BLaER1 (cell line): ENCODE data around the gene CC2D1A.
"Not testable (repeated sequence)": the region's sequence is repeated elsewhere in the genome, so short reads cannot be mapped to it uniquely, and the experiment has no call there.

Experiments used
- H3K27ac ChIP-seq: shearing (Covaris generic); formaldehyde crosslinking; 2 replicates; pipeline ENCODE4 v1.8.1; 2022
- H3K27me3 ChIP-seq: shearing (Covaris generic); formaldehyde crosslinking; 2 replicates; pipeline ENCODE4 v1.8.1; 2022
- H3K36me3 ChIP-seq: shearing (Covaris generic); formaldehyde crosslinking; 2 replicates; pipeline ENCODE4 v1.8.1; 2022
- H3K4me1 ChIP-seq: shearing (Covaris generic); formaldehyde crosslinking; 2 replicates; pipeline ENCODE4 v1.8.1; 2022
- H3K4me2 ChIP-seq: shearing (Covaris generic); formaldehyde crosslinking; 2 replicates; pipeline ENCODE4 v1.8.1; 2022
- H3K4me3 ChIP-seq: shearing (Covaris generic); formaldehyde crosslinking; 2 replicates; pipeline ENCODE4 v1.8.1; 2022
- H3K9ac ChIP-seq: shearing (Covaris generic); formaldehyde crosslinking; 2 replicates; pipeline ENCODE4 v1.8.1; 2022
- H3K9me3 ChIP-seq: shearing (Covaris generic); formaldehyde crosslinking; 2 replicates; pipeline ENCODE4 v1.8.1; 2022
- H4K20me1 ChIP-seq: shearing (Covaris generic); formaldehyde crosslinking; 2 replicates; pipeline ENCODE4 v1.8.1; 2022
- Cebpa-rat ChIP-seq: shearing (Covaris generic); IDR thresholded peaks from 2 replicates; pipeline ENCODE4 v1.8.1; 2022

CC2D1A gene

DNA sequence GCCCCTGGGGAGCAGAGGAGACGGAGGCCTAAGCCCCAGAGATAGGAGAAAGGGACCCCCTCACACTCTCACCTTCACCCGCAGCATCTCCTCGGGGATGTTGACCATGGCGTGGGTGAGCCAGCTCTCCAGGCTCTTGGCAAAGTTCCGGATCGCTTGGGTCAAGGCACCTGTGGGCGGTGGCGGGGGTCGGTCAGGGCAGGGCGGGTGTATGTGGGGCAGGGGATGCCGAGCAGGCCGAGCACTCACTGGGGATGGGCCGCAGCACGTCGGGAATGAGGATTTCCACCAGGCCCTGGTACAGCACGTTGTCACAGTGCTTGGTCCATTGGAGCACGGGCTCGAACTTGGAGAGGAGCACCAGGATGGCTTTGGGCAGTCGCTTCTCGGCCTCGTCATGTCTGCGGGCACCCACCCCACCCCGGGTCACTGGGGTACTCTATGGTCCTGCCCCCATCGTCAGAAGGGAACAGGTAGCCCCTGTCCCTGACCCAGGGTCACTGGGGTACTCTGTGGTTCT, 59.4 kb downstream of the CC2D1A start:
- Histone ChIP-seq H3K9me3 (no peaks in the 10 kb centered on the region), H3K4me1 (no peaks in the 10 kb centered on the region), H4K20me1 (no peaks in the 10 kb centered on the region), H3K9ac (no peak overlapping the region), H3K27me3 (no peaks in the 10 kb centered on the region), H3K36me3 (peaks cover 96% of the 10 kb centered on the region), H3K4me3 (no peak overlapping the region), H3K4me2 (no peak overlapping the region), H3K27ac (no peak overlapping the region)
- TF ChIP-seq Cebpa-rat: no peak

DNA sequence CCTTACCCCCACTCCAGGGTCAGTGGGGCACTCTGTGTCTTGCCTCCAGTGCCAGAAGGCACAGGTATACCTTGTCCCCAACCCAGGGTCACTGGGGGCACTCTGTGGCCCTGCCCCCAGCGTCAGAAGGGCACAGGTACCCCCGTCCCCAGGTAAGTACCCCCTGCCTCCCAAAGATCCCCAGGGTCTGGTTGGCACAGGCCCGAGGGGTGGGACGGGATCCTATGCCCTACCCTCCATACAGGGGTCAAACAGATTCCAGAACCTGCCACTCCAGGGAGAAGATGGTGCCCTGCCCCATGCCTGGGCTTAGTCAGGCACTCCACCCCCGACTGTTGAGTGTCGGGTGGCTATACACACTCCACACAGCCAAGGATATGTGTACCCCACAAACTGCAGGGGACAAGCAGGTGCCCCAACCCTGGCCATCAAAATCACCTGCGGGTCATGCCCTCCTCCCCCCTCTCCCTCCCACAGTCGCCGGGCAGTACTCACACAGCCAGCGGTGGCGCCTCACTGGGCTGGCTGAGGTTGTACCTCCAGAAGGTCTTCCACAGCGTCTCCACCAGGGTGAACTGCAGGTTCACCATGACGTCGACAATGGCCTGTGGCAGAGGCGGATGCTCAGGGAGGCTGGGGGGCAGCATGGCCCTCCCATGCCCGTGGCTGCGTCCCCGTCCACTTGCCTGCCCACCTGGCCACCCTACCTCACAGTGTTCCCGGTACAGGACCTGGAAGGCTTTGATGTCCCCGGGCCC, 60.1 kb downstream of the CC2D1A start:
- H3K4me3 ChIP-seq: no peak overlapping the region
- H3K4me1 ChIP-seq: no peaks in the 10 kb centered on the region
- H3K27ac ChIP-seq: no peak overlapping the region
- no peak for TF ChIP-seq Cebpa-rat
- no peaks in the 10 kb centered on the region for H3K27me3 ChIP-seq
- peaks cover 96% of the 10 kb centered on the region for H3K36me3 ChIP-seq
- H3K9me3 ChIP-seq: no peaks in the 10 kb centered on the region
- H3K9ac ChIP-seq: no peak overlapping the region
- no peak overlapping the region for H3K4me2 ChIP-seq
- H4K20me1 ChIP-seq: no peaks in the 10 kb centered on the region

DNA sequence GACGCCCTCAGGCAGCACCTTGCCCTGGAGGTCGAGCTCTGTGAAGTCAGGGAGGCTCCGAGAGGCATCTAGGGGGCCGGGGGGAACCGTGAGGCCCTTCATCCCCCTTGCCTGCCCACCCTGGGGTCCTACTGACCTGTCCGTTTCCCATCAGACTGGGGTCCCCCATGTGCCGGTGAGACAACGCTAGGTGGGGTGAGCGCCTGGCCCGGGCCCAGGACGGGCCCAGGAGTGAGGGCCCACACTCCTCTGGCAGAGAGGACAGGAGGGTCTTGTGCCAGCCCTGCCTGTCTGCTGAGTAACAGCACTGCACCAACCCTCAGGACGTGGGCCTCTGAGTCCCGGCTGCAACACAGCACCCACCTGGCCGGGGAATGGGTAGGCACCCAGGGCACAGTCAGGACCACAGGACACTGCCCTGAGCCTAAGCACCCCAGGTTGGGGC, 60.7 kb downstream of the CC2D1A start:
- Histone ChIP-seq H3K4me3 (no peak overlapping the region), H3K36me3 (peaks cover 95% of the 10 kb centered on the region), H3K9ac (no peak overlapping the region), H3K4me2 (no peak overlapping the region), H3K4me1 (no peaks in the 10 kb centered on the region), H3K9me3 (no peaks in the 10 kb centered on the region), H4K20me1 (no peaks in the 10 kb centered on the region), H3K27ac (no peak overlapping the region), H3K27me3 (no peaks in the 10 kb centered on the region)
- TF ChIP-seq Cebpa-rat: no peak

DNA sequence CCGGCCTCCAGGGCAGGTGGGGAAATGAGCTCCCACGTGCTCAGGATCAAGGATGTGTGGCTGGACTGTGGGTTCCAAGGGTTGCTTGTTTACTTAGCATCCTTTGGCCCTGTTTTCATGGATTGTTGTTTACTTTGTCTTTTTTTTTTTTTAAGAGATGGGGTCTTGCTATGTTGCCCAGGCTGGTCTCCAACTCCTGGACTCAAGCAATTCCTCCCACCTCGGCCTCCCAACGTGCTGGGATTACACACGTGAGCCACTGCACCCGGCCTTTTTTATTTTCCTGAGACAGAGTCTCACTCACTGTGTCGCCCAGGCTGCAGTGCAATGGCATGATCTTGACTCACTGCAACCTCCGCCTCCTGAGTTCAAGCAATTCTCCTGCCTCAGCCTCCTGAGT, 61.2 kb downstream of the CC2D1A start:
- not testable (repeated sequence) for H3K27me3 ChIP-seq, H3K4me2 ChIP-seq, H4K20me1 ChIP-seq, H3K27ac ChIP-seq, H3K9ac ChIP-seq, H3K9me3 ChIP-seq, H3K4me3 ChIP-seq, H3K4me1 ChIP-seq
- H3K36me3 ChIP-seq: peaks cover 95% of the 10 kb centered on the region

DNA sequence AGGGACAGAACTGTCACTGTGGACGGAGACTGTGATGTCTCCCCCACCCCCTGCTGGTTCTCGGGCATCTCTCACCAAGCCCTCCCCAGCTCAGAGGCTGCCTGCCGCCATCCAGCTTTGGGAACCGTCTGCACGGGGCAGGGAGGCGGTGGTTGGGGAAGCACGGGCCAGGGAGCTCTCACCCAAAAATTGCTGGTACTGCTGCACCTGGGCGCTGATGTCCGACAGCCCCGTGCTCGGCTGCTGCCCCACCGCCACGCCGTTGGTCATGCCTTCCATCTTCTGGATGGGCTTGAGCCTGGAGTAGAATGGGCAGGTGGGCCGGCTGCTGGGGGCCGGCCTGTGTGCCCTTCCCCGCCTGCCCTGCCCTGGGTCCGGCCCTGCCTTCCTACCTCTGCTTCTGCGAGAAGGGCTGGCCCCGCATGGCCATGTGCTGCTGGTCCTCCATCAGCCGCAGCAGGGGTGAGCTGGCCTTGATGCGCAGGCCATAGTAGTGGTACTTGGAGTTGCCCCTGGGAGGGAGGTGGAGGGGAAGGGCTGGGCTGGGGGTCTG, 62.5 kb downstream of the CC2D1A start:
- Histone ChIP-seq H3K36me3 (peaks cover 97% of the 10 kb centered on the region), H3K9ac (no peak overlapping the region), H3K4me3 (no peak overlapping the region)

DNA sequence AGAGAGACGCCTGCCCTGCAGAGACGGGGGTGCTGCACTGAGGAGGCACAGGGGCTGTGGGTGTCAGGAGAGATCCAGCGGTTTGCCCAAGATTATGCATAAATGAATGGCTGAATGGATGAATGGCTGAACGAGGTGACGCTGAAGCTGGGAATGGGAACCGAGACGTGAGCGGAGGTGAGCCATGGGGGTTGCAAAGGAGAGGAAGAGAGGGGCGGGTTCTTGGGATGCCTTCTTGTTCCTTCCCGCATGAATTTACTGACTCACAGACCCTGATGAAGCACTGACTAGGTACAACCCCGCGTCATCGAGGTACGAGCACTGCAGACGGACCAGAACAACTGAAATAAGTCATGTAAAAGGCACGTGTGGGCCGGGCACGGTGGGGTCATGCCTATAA, 63.0 kb downstream of the CC2D1A start:
- H4K20me1 ChIP-seq: no peaks in the 10 kb centered on the region
- no peaks in the 10 kb centered on the region for H3K4me1 ChIP-seq
- no peak overlapping the region for H3K4me2 ChIP-seq
- no peak overlapping the region for H3K9ac ChIP-seq
- no peak for TF ChIP-seq Cebpa-rat
- H3K27me3 ChIP-seq: no peaks in the 10 kb centered on the region
- no peak overlapping the region for H3K4me3 ChIP-seq
- no peaks in the 10 kb centered on the region for H3K9me3 ChIP-seq
- peaks cover 98% of the 10 kb centered on the region for H3K36me3 ChIP-seq
- no peak overlapping the region for H3K27ac ChIP-seq

More for the DNA sequence above, 62.5 kb downstream of the CC2D1A start:
- H3K27me3 ChIP-seq: no peaks in the 10 kb centered on the region
- no peaks in the 10 kb centered on the region for H3K9me3 ChIP-seq
- no peak overlapping the region for H3K4me2 ChIP-seq
- H3K4me1 ChIP-seq: no peaks in the 10 kb centered on the region
- H3K27ac ChIP-seq: no peak overlapping the region
- no peak for TF ChIP-seq Cebpa-rat
- H4K20me1 ChIP-seq: no peaks in the 10 kb centered on the region

DNA sequence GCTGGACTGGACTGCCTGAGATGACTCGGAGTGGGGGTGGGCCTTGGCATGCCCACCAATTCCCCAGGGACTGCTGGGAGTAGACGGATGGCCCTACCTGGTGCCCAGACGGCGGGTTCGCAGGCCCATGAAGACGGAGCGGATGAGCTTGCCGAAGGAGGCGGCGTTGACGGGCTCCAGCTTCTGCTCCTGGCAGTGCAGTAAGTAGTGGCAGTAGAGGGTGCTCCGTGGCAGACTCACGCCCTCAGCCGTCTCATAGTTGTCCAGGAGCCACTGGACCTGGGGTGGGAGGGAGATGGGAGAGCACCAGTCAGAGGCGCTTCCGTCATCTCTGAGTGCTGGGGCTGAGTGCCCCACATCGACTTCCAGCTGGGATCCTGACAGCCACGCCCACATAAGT, 63.9 kb downstream of the CC2D1A start:
- no peak for TF ChIP-seq Cebpa-rat
- H3K27ac ChIP-seq: no peak overlapping the region
- peaks cover 93% of the 10 kb centered on the region for H3K36me3 ChIP-seq
- no peaks in the 10 kb centered on the region for H3K9me3 ChIP-seq
- no peaks in the 10 kb centered on the region for H4K20me1 ChIP-seq
- H3K4me2 ChIP-seq: no peak overlapping the region
- H3K4me1 ChIP-seq: no peaks in the 10 kb centered on the region
- no peak overlapping the region for H3K9ac ChIP-seq
- no peak overlapping the region for H3K4me3 ChIP-seq
- no peaks in the 10 kb centered on the region for H3K27me3 ChIP-seq

DNA sequence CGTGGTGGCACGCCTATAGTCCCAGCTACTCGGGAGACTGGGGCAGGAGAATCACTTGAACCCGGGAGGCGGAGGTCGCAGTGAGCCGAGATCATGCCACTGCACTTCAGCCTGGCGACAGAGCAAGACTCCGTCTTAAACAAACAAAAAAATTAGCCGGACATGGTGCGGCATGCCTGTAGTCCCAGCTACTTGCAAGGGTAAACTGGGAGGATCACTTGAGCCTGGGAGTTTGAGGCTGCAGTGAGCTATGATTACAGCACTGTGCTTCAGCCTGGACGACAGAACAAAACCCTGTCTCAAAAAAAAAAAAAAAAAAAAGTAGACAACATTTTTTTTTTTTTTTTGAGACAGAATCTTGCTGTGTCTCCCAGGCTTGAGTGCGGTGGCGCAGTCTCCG, 65.9 kb downstream of the CC2D1A start:
- H4K20me1 ChIP-seq, H3K27me3 ChIP-seq, H3K9me3 ChIP-seq, H3K4me1 ChIP-seq, H3K9ac ChIP-seq, H3K27ac ChIP-seq, H3K4me2 ChIP-seq, H3K4me3 ChIP-seq: not testable (repeated sequence)
- H3K36me3 ChIP-seq: peaks cover 90% of the 10 kb centered on the region

DNA sequence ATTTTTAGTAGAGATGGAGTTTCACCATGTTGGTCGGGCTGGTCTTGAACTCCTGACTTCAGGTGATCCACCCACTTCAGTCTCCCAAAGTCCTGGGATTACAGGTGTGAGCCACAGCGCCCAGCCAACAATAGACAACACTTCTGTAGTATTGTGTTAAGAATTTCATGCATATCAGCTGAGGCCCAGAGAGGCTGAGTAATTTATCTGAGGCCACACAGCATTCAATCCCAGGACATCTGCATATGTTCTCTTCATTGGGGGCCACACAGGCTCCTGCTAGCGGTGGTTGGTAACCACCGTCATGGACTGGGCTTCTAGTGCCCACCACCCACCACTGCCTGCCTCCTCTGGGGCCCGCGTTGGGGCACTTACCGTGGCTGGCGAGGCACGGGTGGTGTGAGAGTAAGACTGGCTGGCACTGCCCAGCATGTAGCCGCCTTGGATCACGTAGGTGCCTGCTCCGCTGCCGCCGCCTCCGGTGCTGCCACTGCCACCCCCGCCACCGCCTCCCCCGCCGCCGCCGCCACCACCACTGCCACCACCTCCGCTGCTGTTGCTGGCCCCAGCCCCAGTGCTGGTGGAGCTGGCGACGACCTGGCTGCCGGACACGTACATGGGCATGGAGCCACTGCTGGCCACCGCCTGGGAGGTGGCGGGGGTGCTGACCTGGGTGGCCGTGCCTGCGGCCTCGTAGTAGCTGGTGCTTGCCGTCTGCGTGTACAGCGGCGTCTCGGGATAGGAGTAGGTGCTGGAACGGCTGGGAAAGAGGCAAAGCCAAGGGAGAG, 66.6 kb downstream of the CC2D1A start:
- H3K36me3 ChIP-seq: peaks cover 87% of the 10 kb centered on the region
- H3K9ac ChIP-seq: no peak overlapping the region
- no peaks in the 10 kb centered on the region for H3K27me3 ChIP-seq
- no peak overlapping the region for H3K4me3 ChIP-seq
- H3K4me1 ChIP-seq: no peaks in the 10 kb centered on the region
- H3K9me3 ChIP-seq: no peaks in the 10 kb centered on the region
- H3K27ac ChIP-seq: no peak overlapping the region
- no peaks in the 10 kb centered on the region for H4K20me1 ChIP-seq
- H3K4me2 ChIP-seq: no peak overlapping the region
- TF ChIP-seq Cebpa-rat: no peak

DNA sequence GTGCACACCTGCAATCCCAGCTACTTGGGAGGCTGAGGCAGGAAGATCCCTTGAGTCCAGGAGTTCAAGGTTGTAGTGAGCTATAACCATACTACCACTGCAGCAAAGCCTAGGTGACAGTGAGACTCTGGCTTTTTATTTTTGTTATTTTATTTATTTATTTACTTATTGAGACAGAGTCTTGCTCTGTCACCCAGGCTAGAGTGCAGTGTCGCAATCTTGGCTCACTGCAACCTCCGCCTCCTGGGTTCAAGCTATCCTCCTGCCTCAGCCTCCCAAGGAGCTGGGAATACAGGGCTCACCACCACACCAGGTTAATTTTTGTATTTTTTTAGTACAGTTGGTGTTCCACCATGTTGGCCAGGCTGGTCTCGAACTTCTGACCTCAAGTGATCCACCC, 67.5 kb downstream of the CC2D1A start:
- H3K9me3 ChIP-seq, H3K4me1 ChIP-seq, H3K4me3 ChIP-seq, H3K9ac ChIP-seq, H3K4me2 ChIP-seq, H3K27me3 ChIP-seq, H3K27ac ChIP-seq, H4K20me1 ChIP-seq: not testable (repeated sequence)
- peaks cover 78% of the 10 kb centered on the region for H3K36me3 ChIP-seq
- TF ChIP-seq Cebpa-rat: peak; percentile 54; the same call in 1 of the 2 replicates
